ENCODE measurements around the gene C10orf88. TPM values are rescaled to one million over a fixed set of nuclear protein-coding genes. Genes with fewer than 3 reads are reported as not detected.

The C10orf88 gene
- total RNA-seq, 1 donor, result 3.0 TPM

Other genes with a start within 250 kb of the C10orf88 start
- gene CUZD1, start 108.4 kb downstream of the C10orf88 start, total RNA-seq, result 0.54 TPM
- 4.3 TPM for gene FAM24B, start 74.6 kb downstream of the C10orf88 start, total RNA-seq
- not detected for gene FAM24A, start 43.6 kb downstream of the C10orf88 start, total RNA-seq
- 5.1 TPM for gene PSTK, start 26.2 kb upstream of the C10orf88 start, total RNA-seq
- 4.6 TPM for gene IKZF5, start 54.6 kb upstream of the C10orf88 start, total RNA-seq
- 3.0 TPM for gene ACADSB, start 54.8 kb upstream of the C10orf88 start, total RNA-seq
- not detected for gene HMX3, start 181.7 kb upstream of the C10orf88 start, total RNA-seq
- not detected for gene HMX2, start 193.9 kb upstream of the C10orf88 start, total RNA-seq
- 177 TPM for gene BUB3, start 200.2 kb upstream of the C10orf88 start, total RNA-seq

Data from hematopoietic multipotent progenitor cell (in vitro differentiated cells).